G401.6 (cell line): ENCODE measurements around the gene TECPR1.

ENCODE experiments used
- FAIRE-seq: peaks from 2 replicates; lab custom pipeline; 2012; peaks lifted over from hg19 to GRCh38; lab: Jason Lieb, UNC

Gene TECPR1

DNA sequence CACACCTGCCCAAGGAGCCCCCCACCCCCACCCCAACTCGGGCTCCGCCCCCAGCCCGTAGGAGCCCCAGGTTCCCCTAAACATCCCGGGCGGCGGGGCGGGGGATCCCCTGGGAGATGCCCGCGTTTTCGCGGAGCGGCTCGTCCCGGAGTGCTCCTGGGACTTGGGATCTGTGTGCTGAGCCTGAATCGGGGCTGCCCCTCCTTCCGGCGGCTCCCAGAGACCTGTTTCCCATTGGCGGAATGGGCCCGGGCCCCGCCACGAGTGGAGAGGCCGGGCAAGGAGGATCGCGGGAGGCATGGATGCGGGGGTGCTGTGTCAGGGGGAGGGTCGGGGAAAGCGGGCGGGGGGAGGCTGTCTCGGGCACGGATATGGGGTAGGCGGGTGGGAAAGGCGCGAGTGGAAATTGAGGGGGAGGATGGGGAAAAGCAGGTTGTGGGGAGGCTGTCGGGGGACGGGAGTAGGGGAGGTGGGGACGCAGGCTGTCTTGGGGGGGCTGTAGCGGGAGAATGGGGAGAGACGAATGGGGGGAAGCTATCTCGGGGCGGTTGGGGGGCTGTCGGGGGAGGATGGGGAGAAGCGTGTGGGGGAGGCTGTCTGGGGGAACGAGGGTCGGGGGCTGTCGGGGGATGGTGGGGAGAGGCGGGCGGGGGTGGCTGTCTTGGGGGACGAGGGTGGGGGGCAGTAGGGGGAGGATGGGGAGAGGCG is 41.4 kb downstream of the TECPR1 start:
- no peak for FAIRE-seq

DNA sequence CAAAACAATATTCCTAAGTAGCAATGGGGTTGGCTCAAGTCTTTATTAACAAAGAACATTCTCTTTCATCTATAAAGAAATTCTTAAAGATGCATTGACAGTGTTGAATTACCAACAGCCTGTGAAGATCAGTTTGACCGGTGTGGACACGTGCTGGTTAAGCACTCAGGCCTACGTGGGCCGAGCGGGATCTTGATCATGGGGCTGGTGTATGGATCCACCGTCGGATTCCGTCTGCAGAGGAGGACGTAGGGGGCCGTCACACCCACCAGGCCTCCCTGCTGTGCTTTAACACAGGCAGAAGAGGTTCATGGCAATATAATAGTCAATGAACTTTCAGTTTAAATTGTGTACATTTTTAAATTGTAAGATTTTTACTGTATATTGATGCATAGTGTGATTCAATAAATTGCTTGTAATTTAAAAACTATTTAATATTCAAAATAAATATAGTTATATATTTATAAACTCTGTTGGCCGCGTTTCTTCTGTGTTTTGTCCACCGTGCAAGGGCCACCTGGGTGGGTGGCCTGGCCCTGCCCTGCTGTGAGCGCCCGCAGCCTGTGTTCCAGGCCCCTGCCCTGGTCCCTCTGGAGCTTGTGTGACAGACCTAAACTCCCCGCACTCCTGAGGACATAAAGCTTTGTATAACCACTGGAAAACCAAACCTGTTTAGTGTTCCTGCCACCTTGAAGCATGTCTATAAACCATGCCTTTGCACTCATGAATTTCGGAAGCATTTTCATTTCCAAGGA is 42.7 kb downstream of the TECPR1 start:
- no peak for FAIRE-seq

DNA sequence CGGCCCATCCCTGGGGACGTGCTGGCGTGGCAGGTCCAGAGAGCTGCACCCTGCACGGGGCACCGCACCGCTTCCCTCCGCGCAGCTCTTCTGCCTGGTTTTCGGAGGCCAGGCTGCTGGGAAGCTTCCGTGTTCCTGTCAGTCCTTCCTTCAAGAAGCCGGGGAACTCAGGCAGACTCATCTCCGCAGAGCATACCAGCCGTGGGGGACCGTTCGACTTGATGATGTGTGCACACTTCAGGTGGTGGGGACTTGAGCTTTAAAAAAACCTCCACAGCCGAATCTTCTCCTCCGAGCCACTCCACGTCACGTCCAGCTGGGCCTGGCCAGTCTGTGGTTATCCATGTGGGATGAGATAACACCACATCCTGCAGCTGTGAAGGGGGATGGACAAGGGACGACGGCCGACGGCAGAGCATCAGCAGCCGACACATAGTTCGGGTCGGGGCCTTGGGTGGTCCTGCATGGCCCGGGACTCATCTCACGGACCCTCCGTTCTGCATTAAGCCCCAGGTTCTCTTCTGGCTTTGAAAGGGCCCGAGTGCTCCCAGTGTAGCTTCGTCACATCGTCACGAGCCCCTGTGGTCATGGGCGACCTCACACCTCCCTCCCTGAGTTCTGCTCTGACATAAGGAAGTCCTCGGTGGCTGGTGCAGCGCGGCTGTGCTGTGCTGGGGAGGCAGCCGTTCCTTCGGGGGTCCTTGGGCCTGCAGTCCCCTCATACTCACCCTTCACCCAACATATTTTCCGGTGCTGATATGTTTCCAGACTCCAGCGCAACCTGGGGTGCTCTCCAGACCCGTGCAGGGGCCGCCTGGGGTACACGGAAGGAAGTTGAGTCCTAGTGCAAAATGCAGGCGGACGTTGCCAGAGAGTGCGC is 45.3 kb downstream of the TECPR1 start:
- no peak for FAIRE-seq

DNA sequence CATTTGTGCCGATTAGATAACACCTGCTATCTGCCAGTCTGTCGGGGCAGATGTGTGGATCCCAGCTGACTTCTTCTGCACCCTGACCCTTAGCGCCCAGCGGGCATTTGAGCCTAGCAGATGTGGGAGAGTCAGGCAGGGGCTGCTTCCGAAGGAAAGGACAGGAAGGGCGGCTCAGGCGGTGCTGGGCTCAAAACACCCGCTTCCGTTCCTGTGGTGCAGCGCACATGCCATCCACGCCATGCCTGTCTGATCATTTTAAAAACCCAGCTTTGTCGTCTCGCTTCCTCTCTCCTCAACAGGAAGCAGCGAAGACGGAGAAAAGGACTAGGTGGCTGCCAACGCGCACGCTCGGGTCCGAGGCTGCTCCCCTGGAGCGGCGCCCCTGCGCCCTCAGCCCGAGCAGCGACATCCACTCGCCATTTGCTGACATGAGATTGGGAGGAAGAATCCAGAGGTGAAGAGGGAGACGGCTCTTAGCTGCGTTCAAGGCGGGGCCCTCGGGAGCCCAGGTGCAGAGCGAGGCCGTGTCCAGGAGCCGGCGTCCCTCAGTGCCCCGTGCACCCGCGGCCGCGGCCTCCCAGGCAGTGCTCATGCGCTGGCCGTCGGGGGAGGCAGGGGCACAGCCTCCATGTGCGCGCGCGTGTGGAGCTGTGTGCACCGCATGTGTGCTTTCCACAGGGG is 46.7 kb downstream of the TECPR1 start:
- no peak for FAIRE-seq

DNA sequence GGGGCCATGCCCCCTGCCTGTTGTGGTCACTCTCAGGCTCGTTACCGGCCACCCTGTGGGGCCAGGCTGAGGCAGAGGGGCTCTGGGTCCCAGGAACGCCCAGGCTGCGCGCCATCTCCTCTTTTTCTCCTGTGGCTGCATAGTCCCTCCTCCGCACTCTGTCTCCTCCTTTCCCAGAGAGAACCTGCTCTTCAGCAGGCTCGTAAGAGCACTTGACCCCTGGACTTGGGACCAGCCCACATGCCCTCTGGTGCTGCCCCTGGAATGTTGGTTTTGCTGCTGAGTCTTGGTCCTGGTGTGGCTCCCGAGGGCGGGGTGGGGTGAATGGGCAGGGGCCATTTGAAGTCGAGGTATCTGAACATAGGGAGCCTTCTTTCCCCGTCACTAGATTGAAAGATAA is 47.4 kb downstream of the TECPR1 start:
- no peak for FAIRE-seq

DNA sequence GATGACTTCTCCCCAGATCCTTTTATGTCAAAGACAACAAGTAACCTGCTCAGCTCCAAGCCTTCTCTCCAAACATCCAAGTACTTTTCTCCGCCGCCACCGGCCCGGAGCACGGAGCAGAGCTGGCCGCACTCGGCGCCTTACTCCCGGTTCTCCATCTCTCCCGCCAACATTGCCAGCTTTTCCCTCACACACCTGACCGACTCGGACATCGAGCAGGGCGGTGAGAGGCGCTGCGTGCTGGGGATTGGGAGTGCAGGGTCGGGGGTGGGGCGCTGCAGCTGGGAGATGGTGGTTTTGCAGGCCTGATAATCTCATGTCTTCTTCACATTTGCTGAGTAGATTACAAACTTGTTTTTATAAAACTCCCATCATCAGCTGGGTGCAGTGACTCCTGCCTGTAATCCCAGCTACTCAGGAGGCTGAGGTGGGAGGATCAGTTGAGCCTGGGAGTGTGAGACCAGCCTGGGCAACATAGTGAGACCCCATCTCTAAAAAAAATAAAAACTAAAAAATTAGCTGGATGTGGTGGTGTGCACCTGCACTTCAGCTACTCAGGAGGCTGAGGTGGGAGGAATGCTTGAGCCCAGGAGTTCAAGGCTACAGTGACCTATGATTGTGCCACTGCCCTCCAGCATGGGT is 47.9 kb downstream of the TECPR1 start:
- FAIRE-seq: no peak

DNA sequence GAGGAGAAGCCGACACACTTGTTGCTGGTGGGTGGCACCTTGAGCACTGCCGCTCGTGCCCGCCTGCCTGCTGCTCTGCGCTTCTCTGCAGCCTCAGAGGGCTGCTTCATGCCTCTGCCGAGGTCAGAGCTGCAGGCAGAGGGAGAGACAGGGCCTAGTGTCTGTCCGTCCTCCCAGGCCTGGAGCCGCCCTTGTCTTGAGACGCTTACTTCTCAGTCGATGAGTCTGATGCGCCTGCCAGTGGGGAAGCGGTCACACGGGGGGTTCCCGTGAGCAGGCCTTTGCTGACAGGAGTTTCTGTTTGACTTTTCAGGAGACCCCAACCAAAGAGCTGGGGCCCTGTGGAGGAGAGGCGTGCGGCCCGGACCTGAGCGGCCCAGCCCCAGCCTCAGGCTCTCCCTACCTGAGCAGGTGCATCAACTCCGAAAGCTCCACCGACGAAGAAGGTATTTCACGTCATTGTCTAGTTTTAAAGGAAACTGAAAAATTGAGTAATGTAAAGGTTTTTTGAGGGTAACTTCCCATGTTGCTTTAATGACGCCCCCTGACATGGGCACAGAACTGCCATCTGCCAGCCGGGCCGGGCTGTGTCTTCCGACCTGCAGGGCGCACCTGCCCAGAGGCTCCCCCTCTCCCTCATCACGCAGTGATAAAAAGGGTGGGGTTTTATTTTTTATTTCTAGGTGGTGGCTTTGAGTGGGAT is 48.6 kb downstream of the TECPR1 start:
- FAIRE-seq: no peak

DNA sequence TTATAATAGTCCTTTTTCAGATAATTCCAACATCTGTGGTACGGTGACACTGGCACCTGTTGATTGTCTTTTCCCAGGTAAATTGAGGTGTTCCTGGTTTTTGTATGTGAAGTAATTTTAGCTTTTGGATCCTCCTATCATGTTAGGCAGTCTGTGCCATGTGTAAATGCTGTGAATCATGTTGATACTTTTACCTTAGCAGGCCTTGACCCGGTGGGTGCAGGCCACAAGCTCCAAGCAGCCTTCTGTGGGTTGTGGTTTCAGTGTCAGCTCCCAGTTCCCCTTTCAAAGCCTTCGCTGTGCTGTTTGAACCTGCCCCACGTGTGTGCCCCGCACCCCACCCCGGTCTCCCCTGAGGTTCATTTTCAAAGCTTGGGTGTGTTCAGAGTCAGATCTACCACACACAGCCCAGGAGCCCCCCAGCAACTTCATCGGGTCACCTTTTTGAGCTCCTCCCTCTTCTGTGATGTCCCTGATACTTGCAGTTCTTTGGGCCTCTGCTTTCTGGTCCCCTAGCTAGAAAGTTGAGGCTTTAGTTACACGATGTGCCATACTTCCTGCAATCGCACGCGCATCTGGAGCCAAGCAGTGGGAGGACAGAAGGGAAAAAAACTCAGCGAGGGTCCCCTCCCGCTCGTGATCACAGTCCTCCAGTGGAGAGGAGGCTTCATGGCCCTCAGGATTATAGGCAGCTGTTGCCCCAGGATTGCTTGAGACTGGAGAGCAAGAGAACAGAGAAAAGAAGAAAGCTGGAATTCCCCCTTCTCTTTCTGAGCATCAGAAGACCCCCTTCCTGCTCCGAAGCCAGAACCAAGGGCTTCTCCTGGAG is 49.5 kb downstream of the TECPR1 start:
- FAIRE-seq: no peak

DNA sequence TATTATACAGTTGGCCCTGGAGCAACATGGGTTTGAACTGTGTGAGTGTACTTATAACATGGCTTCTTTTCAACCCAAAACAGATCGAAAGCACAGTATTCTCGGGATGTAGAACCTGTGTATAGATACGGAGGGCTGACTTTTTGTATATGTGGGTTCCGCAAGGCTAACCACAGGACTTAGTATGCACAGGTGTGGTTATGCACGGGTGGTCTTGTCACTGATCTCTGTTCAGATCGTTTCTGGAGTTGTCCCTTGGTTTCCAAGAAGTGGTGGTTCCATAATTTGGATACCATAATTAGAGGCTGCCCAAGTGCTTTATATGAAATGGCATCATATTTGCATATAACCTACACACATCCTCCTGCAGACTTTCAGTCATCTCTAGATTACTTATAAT is 51.7 kb downstream of the TECPR1 start:
- no peak for FAIRE-seq

DNA sequence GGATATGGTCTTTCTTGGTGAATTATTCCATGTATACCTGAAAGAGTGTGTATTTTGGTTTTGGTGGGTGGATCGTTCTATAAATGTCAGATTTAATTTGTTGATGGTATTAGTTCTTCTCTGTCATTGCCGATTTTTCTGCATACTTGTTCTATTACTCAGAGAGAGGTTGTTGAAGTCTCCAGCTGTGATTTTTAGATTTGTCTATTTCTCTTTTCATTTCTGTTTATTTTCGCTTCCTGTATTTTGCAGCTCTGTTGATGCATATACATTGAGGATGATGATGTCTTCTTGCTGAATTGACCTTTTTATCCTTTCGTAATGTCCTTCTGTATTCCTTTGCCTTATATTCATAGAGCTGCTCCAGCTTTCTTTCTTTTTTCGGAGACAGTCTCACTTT is 52.9 kb downstream of the TECPR1 start:
- no peak for FAIRE-seq

DNA sequence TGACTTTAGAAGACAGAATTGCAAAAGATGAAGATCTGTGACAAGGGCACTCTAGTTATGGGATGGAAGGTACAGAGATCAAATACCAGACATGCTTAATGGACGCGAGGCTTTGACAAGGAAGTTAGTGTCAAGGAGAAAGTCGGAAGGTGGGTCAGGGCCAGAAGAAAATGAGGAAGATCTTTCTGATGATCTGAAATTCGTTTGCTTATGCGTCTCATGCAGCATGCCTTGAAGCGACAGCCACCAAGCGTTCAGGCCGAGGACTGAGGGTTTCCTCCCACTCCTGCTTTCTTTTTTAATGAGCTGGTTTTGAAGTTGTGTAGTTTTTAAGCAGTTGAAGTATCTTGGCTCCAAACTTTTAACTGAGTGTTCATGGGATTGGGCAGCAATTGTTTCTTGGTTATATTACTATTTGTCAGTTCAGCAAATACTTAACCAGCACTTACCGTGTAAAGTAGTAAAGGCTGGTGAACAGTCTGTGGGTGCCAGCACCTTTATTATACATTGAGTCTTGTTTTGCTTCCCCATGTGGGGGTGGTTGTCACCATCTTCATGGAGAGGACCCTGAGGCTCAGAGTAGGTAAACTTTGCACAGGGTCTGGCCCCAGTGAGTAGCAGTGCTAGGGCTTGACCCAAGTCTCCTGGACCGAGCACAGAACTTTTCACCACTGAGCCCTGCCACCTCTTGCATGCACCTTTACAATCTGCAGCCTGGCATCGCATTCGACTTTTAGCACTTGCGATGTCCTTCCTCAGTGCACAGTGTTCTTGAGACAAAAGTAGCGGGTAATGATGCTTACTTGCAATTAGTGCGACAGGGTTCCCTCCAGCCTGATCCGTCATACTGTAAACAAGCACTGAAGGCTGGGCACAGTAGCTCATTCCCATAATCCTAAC is 55.1 kb downstream of the TECPR1 start:
- FAIRE-seq: no peak

DNA sequence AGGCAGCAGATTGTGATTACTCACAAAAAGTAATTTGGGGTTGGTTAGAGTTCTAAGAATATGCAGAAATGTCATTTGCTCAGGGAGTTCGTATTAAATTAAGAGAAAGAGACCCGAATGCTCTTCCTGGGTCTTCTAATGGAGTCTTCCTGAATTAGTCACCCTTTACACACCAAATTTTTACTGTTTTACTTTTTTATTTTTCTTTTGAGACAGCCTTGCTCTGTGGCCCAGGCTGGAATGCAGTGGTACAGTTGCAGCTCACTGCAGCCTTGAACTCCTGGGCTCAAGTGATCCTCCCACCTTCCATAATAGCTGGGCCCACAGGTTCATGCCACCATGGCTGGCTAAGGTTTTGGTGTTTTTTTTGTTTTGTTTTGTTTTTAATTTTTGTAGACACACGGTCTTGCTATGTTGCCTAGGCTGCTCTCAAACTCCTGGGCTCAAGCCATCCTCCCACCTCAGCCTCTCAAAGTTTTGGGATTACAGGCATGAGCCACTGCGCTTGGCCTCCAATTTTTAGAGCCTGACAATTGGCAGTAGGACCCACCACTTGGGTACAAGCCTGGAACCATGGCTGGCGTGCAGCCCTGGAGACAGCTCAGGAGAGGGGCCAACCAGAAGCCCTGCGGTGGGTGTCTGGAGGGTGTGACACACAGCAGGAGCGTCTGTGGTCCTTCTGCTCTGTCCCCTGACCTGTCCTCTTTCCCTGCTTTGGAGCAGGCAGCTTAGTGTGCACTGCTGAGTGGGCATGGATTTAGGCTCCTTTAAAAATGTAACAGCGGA is 57.2 kb downstream of the TECPR1 start:
- no peak for FAIRE-seq

DNA sequence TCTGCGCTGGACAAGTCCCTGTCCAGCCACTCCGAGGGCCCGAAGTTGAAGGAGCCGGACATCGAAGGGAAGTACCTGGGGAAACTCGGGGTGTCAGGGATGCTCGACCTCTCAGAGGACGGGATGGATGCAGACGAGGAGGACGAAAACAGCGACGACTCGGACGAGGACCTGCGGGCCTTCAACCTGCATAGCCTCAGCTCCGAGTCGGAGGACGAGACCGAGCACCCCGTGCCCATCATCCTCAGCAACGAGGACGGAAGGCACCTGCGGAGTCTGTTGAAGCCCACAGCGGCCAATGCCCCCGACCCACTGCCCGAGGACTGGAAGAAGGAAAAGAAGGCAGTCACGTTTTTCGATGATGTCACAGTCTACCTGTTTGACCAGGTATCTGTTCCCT is 57.8 kb downstream of the TECPR1 start:
- FAIRE-seq: no peak

DNA sequence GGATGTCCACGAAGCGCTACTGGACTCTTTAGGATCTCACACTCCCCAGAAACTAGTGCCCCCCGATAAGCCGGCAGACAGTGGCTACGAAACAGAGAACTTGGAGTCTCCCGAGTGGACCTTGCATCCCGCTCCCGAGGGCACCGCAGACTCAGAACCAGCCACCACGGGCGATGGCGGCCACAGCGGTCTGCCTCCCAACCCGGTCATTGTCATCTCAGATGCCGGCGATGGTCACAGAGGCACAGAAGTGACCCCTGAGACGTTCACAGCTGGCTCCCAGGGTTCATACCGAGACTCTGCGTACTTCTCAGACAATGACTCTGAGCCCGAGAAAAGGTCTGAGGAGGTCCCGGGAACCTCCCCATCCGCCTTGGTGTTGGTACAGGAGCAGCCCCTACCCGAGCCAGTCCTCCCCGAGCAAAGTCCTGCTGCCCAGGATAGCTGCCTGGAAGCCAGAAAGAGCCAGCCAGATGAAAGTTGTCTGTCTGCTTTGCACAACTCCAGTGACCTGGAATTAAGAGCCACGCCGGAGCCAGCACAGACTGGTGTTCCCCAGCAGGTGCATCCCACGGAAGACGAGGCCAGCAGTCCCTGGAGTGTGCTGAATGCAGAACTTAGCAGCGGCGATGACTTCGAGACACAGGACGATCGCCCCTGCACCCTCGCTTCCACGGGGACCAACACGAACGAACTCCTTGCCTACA is 58.4 kb downstream of the TECPR1 start:
- no peak for FAIRE-seq

DNA sequence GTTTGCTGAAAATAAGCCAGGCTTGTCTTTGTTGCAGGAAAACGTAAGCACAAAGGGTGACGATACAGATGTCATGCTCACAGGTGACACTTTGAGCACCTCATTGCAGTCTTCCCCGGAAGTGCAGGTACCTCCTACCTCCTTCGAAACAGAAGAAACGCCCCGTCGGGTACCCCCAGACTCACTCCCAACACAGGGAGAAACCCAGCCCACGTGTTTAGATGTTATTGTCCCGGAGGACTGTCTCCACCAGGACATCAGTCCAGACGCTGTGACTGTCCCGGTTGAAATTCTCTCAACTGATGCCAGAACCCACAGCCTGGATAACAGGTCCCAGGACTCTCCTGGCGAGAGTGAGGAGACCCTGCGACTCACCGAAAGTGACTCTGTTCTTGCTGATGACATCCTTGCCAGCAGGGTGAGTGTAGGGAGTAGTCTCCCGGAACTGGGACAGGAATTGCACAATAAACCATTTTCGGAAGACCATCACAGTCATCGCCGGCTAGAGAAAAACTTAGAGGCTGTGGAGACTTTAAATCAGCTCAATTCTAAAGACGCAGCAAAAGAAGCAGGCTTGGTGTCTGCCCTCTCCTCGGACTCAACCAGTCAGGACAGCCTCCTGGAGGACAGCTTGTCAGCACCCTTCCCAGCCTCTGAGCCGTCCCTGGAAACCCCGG is 59.1 kb downstream of the TECPR1 start:
- no peak for FAIRE-seq

DNA sequence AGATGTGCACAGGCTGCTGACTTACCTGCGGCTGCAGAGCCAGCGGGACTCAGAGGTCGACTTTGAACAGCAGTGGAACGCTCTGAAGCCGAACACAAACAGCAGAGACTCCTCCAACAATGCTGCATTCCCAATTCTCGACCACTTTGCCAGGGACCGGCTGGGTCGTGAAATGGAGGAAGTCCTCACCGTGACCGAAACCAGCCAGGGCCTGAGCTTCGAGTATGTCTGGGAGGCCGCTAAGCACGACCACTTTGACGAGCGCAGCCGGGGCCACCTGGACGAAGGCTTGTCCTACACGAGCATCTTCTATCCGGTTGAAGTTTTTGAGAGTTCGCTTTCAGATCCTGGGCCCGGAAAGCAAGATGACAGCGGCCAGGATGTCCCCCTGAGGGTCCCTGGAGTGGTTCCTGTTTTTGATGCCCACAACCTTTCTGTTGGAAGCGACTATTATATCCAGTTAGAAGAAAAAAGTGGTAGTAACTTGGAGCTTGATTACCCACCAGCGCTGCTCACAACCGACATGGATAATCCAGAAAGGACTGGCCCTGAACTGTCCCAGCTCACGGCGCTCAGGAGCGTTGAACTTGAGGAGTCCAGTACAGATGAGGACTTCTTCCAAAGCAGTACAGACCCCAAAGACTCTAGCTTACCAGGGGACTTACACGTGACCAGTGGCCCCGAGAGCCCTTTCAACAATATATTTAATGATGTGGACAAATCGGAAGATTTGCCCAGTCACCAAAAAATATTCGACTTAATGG is 60.2 kb downstream of the TECPR1 start:
- FAIRE-seq: no peak
